Osteoblast (primary cell): ENCODE measurements around the gene CSAG3. TPM values are rescaled to one million over a fixed set of nuclear protein-coding genes. Genes with fewer than 3 reads are reported as not detected.
"Not testable (repeated sequence)": the region's sequence is repeated elsewhere in the genome, so short reads cannot be mapped to it uniquely, and the experiment has no call there.

ENCODE experiments used
- DNase-seq: peaks from one replicate; pipeline ENCODE4 v3.0.0; 2011; ENCODE audit warnings: low spot score, mixed read lengths; ENCODE audit not compliant: insufficient read length; ENCODE audit errors: missing footprints
- H2AFZ ChIP-seq: 2 replicates; pipeline ENCODE4 v1.6.0; 2011; ENCODE audit warnings: mild to moderate bottlenecking, low read length
- H3K27ac ChIP-seq: 2 replicates; pipeline ENCODE4 v1.5.1; 2011; ENCODE audit warnings: mild to moderate bottlenecking, low read depth, low read length, moderate library complexity
- H3K27me3 ChIP-seq: 2 replicates; pipeline ENCODE4 v1.6.0; 2012; ENCODE audit warnings: mild to moderate bottlenecking, control low read depth, inconsistent platforms, low read length, moderate library complexity; ENCODE audit not compliant: insufficient read depth
- H3K36me3 ChIP-seq: 2 replicates; pipeline ENCODE4 v1.5.1; 2011; ENCODE audit warnings: mild to moderate bottlenecking, low read length, control low read depth, moderate library complexity; ENCODE audit not compliant: insufficient read depth
- H3K4me1 ChIP-seq: 2 replicates; pipeline ENCODE4 v1.5.1; 2011; ENCODE audit warnings: mild to moderate bottlenecking, low read length, control low read depth, moderate library complexity; ENCODE audit not compliant: insufficient read depth
- H3K4me2 ChIP-seq: 2 replicates; pipeline ENCODE4 v1.6.0; 2011; ENCODE audit warnings: mild to moderate bottlenecking, low read length; ENCODE audit not compliant: insufficient read depth
- H3K4me3 ChIP-seq: fragments of 200-600 bp; sonication (generic); 3 replicates; pipeline ENCODE4 v1.5.1; 2012; ENCODE audit warnings: mild to moderate bottlenecking, low read length, inconsistent platforms; ENCODE audit not compliant: insufficient read depth
- H3K79me2 ChIP-seq: 2 replicates; pipeline ENCODE4 v1.6.0; 2012; ENCODE audit warnings: mild to moderate bottlenecking, low read length, control low read depth, inconsistent platforms; ENCODE audit not compliant: insufficient read depth
- H3K9me3 ChIP-seq: 2 replicates; pipeline ENCODE4 v1.5.1; 2011; ENCODE audit warnings: low read depth, low read length, control low read depth
- H4K20me1 ChIP-seq: 2 replicates; pipeline ENCODE4 v1.6.0; 2012; ENCODE audit warnings: mild to moderate bottlenecking, low read length, control low read depth; ENCODE audit not compliant: insufficient read depth
- total RNA-seq: library from RNA; depleted of rRNA; stranded (reverse); fragments of >200 nt; gene quantifications from 2 replicates; pipeline ENCODE4 v1.2.3, GENCODE V29; 2012
- TF ChIP-seq, protein P1 (sequence below): IDR thresholded peaks from 2 replicates; pipeline ENCODE4 v1.5.1; 2011; ENCODE audit warnings: mild to moderate bottlenecking, low read depth, low read length, moderate library complexity; ENCODE audit errors: extremely low read depth

CSAG3 gene
- total RNA-seq, 1 donor, result not detected

DNA sequence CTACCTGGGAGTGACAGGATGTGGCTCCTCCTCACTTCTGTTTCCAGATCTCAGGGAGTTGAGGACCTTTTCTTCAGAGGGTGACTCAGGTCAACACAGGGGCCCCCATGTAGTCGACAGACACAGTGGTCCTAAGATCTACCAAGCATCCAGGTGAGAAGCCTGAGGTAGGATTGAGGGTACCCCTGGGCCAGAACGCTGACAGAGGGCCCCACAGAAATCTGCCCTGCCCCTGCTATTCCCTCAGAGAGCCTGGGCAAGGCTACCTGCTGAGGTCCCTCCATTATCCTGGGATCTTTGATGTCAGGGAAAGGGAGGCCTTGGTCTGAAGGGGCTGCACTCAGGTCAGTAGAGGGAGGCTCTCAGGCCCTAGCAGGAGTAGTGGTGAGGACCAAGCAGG lies 23.9 kb upstream of the CSAG3 start:
- Histone ChIP-seq H3K4me2 (no peak overlapping the region), H2AFZ (no peak overlapping the region), H4K20me1 (no peaks in the 10 kb centered on the region), H3K27me3 (no peaks in the 10 kb centered on the region), H3K9me3 (no peaks in the 10 kb centered on the region), H3K4me3 (no peak overlapping the region), H3K27ac (no peak overlapping the region), H3K79me2 (no peaks in the 10 kb centered on the region), H3K36me3 (no peaks in the 10 kb centered on the region), H3K4me1 (no peaks in the 10 kb centered on the region)
- TF ChIP-seq, protein P1, sequence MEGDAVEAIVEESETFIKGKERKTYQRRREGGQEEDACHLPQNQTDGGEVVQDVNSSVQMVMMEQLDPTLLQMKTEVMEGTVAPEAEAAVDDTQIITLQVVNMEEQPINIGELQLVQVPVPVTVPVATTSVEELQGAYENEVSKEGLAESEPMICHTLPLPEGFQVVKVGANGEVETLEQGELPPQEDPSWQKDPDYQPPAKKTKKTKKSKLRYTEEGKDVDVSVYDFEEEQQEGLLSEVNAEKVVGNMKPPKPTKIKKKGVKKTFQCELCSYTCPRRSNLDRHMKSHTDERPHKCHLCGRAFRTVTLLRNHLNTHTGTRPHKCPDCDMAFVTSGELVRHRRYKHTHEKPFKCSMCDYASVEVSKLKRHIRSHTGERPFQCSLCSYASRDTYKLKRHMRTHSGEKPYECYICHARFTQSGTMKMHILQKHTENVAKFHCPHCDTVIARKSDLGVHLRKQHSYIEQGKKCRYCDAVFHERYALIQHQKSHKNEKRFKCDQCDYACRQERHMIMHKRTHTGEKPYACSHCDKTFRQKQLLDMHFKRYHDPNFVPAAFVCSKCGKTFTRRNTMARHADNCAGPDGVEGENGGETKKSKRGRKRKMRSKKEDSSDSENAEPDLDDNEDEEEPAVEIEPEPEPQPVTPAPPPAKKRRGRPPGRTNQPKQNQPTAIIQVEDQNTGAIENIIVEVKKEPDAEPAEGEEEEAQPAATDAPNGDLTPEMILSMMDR, result no peak
- no peak for DNase-seq

DNA sequence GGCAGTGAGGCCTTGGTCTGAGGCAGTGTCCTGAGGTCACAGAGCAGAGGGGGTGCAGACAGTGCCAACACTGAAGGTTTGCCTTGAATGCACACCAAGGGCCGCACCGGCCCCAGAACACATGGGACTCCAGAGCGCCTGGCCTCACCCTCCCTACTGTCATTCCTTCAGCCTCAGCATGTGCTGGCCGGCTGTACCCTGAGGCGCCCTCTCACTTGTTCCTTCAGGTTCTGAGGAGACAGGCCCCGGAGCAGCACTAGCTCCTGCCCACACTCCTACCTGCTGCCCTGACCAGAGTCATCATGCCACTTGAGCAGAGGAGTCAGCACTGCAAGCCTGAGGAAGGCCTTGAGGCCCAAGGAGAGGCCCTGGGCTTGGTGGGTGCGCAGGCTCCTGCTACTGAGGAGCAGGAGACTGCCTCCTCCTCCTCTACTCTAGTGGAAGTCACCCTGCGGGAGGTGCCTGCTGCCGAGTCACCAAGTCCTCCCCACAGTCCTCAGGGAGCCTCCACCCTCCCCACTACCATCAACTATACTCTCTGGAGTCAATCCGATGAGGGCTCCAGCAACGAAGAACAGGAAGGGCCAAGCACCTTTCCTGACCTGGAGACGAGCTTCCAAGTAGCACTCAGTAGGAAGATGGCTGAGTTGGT lies 23.0 kb upstream of the CSAG3 start:
- Histone ChIP-seq H3K79me2 (no peaks in the 10 kb centered on the region), H3K36me3 (no peaks in the 10 kb centered on the region), H3K9me3 (no peaks in the 10 kb centered on the region), H3K4me1 (no peaks in the 10 kb centered on the region), H3K27ac (no peak overlapping the region), H3K4me3 (no peak overlapping the region), H3K4me2 (no peak overlapping the region), H4K20me1 (no peaks in the 10 kb centered on the region), H3K27me3 (no peaks in the 10 kb centered on the region), H2AFZ (no peak overlapping the region)
- TF ChIP-seq, protein P1, result no peak
- peak; percentile 37 for DNase-seq

DNA sequence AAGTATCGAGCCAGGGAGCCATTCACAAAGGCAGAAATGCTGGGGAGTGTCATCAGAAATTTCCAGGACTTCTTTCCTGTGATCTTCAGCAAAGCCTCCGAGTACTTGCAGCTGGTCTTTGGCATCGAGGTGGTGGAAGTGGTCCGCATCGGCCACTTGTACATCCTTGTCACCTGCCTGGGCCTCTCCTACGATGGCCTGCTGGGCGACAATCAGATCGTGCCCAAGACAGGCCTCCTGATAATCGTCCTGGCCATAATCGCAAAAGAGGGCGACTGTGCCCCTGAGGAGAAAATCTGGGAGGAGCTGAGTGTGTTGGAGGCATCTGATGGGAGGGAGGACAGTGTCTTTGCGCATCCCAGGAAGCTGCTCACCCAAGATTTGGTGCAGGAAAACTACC lies 22.5 kb upstream of the CSAG3 start:
- H3K27ac ChIP-seq, H3K27me3 ChIP-seq, DNase-seq, H3K79me2 ChIP-seq, H3K4me1 ChIP-seq, H3K4me2 ChIP-seq, H2AFZ ChIP-seq, H3K9me3 ChIP-seq, H4K20me1 ChIP-seq, H3K36me3 ChIP-seq, H3K4me3 ChIP-seq: not testable (repeated sequence)

DNA sequence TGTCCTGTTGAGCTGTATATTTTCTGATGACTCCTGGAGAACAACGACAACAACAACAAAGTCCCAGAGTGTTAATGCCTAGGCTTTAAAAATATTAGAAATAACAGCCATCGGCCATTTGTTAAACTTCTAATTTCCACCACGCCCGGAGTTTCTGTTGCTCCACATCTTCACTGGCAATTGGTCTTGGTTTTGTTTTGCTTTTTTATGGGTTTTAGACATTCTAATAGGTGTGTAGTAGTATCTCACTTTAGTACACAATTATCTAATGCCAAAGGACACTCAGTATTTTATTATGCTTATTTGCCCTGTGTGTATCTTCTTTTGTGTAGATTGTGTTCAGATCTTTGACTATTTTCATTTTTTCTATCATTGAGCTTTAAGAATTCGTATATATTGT lies 20.5 kb upstream of the CSAG3 start:
- TF ChIP-seq, protein P1, result no peak
- no peaks in the 10 kb centered on the region for H3K27me3 ChIP-seq
- H3K36me3 ChIP-seq, result no peaks in the 10 kb centered on the region
- H3K27ac ChIP-seq, result no peak overlapping the region
- peak; percentile 32 for DNase-seq
- H3K4me2 ChIP-seq, result no peak overlapping the region
- H3K9me3 ChIP-seq, result no peaks in the 10 kb centered on the region
- no peak overlapping the region for H2AFZ ChIP-seq
- H3K4me1 ChIP-seq, result no peaks in the 10 kb centered on the region
- H4K20me1 ChIP-seq, result no peaks in the 10 kb centered on the region
- no peaks in the 10 kb centered on the region for H3K79me2 ChIP-seq
- no peak overlapping the region for H3K4me3 ChIP-seq

DNA sequence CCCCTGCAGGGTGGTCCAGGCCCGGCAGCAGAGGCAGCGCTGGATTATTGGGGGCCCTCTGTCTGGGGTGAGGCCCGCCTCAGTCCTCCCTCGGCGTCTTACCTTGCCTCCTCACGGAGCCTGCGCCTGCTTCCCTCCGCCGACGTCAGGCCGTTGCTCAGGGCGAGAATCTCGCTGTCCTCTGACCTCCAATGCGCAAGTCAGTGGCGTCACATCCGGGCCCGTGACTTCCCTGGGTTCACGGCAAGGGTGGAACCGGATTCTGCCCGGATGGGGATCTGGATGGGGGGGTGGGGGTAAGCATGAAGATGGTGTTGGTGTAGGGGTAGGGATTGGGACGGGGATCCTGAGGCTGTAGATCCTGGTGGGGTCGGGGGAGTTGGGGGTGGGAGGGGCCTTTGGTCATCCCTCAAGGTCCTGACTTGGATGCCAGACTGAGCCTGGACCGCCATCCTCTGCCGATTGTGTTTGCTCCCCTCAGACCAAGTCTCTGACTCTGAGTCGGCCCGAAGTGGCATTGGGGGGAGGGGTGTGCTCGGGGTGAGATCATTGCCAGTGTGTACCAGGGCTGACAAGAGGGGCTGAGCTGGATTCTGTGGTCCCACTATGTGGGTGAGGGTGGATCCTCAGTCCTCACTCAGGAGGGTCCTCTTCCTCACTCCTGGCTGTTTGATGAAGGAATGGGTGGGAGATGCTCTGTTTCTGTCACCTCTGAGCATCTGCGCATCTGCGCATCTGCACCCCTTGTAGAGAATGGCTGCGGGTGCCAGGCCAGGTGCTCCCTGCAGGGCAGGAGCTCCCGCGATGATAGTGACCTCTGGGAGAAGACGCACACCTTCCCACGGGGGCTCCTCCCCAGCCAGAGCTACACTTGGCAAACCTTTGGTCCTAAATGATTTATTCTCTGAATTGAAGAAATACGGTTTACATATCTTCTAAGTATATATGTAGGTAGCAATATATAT lies 5.0 kb upstream of the CSAG3 start, which contains the start of gene MAGEA2:
Gene MAGEA2, minus strand, starts transcription at position 157 of the 965 bp plus-strand sequence. CDS start 2,479 bp downstream, outside the sequence.
- H3K27ac ChIP-seq, H3K4me1 ChIP-seq, H3K9me3 ChIP-seq, H2AFZ ChIP-seq, H3K79me2 ChIP-seq, H3K4me3 ChIP-seq, H3K4me2 ChIP-seq, DNase-seq, H4K20me1 ChIP-seq, H3K27me3 ChIP-seq, H3K36me3 ChIP-seq: not testable (repeated sequence)

DNA sequence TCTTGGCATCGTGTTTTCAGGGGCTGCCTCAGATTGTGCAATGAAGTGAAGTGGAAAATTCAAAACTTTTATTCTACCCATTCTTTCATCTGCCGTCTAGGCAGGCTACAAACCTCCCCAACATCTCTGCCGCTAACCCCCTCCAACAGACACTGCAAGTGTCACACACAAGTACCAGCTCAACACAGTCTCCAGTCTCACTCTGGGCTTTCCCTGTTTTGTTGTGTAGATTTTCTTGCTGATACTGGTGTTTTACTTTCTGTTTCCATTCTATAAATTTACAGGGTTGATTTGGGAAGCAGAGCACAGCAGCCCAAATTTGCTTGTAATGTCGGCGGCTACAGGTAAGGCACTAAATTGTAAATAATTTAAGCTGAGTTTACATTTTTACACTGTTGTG lies 4.1 kb upstream of the CSAG3 start:
- not testable (repeated sequence) for H3K79me2 ChIP-seq, H3K4me1 ChIP-seq, H3K27ac ChIP-seq, H3K27me3 ChIP-seq, H4K20me1 ChIP-seq, H3K4me2 ChIP-seq, DNase-seq, H2AFZ ChIP-seq, H3K9me3 ChIP-seq, H3K36me3 ChIP-seq, H3K4me3 ChIP-seq
